Measurements from ENCODE around the gene FTCD. TPM values are rescaled to one million over a fixed set of nuclear protein-coding genes. Genes with fewer than 3 reads are reported as not detected.

Gene FTCD
- total and polyA plus RNA-seq, 2 of the 8 experiments (the other 6 are each of a cell fraction or from before 2014, with no cell fraction given): 3.3 to 4.9 TPM

- TF ChIP-seq BRCA1 (IDR thresholded peaks at IDR 0.05; ENCODE audit: low read depth, low read length) (no peak), SAP30 (IDR thresholded peaks at IDR 0.05; ENCODE audit: insufficient read depth, insufficient replicate concordance, low read length) (no peak), ZNF274 (IDR thresholded peaks at IDR 0.05; ENCODE audit: borderline replicate concordance, extremely low read depth, low read length) (no peak), YY1 (IDR thresholded peaks at IDR 0.05; ENCODE audit: low read depth, low read length) (no peak), CHD1 (IDR thresholded peaks at IDR 0.05; ENCODE audit: low read depth, low read length) (no peak), SIX5 (IDR thresholded peaks at IDR 0.05; ENCODE audit: low read depth, low read length) (no peak), PHF8 (conservative IDR thresholded peaks at IDR 0.05; ENCODE audit: low read depth, low read length) (no peak), KDM5A (IDR thresholded peaks at IDR 0.05; ENCODE audit: low read length) (no peak), BCL11A (IDR thresholded peaks at IDR 0.05; ENCODE audit: low read depth in 2 of 2, low read length in 2 of 2) (no peak)
Measured at GRCh38 chr21:46121286-46122221, 33.8 kb downstream of the FTCD start (continued).

All from H1 (cell line).